Measurements from ENCODE around the gene S100A11. TPM values are rescaled to one million over a fixed set of nuclear protein-coding genes. Genes with fewer than 3 reads are reported as not detected.

The S100A11 gene
- total RNA-seq, 2 donors from 2014 or later: 252 to 355 TPM

GRCh38 chr1:151993084-151993733, 43.6 kb downstream of the S100A11 start:
- Mint-ChIP-seq H3K27me3 (ENCODE audit: low read depth) (no peaks in the 10 kb centered on the region), H3K9me3 (no peaks in the 10 kb centered on the region), H3K36me3 (ENCODE audit: insufficient read depth in 2 of 2) (peaks cover 0 to 4% of the 10 kb centered on the region in 2 donors), H3K4me1 (ENCODE audit: low read depth) (peaks cover 54% of the 10 kb centered on the region), H3K4me3 (peak overlapping the region; percentile 94 to 96), H3K27ac (peak overlapping the region; percentile 79)
- DNase-seq: peak; percentile 46 to 52
- peak; percentile 38 for ATAC-seq (replicated peaks in 1 of 2)

DNA sequence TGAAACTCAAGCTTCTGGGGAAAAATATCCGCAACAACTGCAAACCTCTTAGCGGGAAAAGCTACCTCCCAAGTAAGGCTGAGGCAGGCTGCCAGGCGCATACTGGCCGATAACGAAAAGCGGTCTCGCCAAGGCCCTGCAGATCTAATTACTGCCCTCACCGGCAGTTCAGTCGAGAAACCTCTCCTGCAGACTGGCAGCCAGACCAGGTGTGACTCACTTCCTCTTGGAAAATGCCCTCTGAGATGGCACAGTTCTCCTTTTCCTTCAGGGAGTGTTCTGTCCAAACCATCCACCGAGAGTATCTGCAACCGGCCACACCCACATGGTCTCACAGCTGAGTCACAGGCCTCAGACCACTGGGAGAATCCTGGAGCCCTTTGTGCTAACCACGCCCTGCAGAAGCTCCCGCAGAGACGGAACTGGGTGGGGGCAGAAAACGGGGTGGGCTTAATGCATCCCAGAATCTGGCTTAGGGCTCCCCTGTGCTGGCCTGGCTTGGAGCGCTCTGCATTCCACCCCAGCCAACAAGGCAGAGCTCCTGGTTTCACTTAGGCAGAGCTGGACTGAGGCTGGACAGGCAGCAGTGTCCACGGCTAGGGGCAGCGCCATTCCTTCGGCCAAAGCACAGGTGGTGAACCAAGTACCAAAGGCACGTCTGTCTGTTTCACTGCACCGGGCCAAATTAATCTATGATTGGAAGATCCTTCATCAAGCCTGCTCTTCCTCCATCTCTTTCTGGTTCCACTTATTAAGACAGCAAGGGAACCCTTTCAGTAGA, 44.3 kb downstream of the S100A11 start:
- ATAC-seq (replicated peaks in 1 of 2) (peak in 1 of 2 donors; percentile 13), DNase-seq (peak; percentile 31)
- H3K4me3 Mint-ChIP-seq: peak overlapping the region; percentile 93 to 94
- peaks cover 60% of the 10 kb centered on the region for H3K4me1 Mint-ChIP-seq (ENCODE audit: low read depth)
- H3K27ac Mint-ChIP-seq: peak overlapping the region; percentile 79
- H3K36me3 Mint-ChIP-seq (ENCODE audit: insufficient read depth in 2 of 2): peaks cover 0 to 4% of the 10 kb centered on the region in 2 donors
- no peaks in the 10 kb centered on the region for H3K9me3 Mint-ChIP-seq
- H3K27me3 Mint-ChIP-seq (ENCODE audit: low read depth): no peaks in the 10 kb centered on the region

DNA sequence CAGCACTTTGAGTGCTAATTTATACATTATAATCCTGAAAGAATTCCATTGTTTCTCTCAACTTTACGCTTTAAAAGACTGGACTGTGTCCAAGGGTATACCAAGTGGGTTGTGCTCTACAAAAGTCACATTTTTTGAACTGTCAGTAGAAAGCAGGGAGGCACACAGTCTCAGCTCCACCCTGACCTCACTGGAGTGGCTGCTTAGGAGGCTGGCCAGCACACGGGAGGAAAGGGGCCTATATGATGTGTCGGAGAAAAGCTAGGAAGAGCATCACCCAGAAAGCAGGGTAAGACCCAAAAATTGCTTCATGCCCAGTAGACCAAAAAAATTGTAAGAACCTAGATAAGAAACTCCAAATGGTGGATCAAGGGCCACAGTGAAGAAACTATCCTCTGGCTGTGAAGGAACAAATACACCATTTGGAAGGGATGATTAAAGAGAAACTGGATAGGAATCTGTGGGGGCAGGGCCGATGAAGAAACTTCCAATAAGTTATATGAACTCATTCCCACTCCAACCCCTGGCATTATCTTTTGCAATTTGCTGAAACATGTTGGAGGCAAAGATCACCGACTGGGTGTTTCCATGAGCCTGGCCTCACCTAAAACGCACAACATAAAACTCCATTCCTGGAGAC, 45.0 kb downstream of the S100A11 start:
- DNase-seq (no peak), ATAC-seq (replicated peaks in 1 of 2) (no peak)
- Mint-ChIP-seq H3K9me3 (no peaks in the 10 kb centered on the region), H3K27me3 (ENCODE audit: low read depth) (no peaks in the 10 kb centered on the region), H3K4me1 (ENCODE audit: low read depth) (peaks cover 60% of the 10 kb centered on the region), H3K4me3 (peak overlapping the region; percentile 93 to 94), H3K36me3 (ENCODE audit: insufficient read depth in 2 of 2) (peaks cover 0 to 4% of the 10 kb centered on the region in 2 donors), H3K27ac (peak overlapping the region; percentile 19)

DNA sequence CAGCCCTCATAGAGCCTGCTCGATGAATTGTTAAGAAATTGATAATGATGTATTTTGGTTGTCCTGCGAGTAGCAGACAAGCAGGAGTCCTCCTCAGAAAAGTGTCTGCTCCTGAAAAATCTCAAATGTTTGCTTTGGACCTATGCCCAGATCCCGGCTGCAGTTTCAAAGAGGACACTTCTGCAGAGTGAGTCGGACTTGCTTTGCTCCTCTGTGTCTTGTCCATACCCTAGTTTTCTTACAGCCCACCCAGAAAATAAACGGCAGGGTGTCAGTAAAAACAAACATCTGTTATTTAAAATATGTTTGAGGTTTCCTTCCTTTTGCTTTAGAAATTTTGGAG, 46.0 kb downstream of the S100A11 start:
- peaks cover 0 to 6% of the 10 kb centered on the region in 2 donors for H3K36me3 Mint-ChIP-seq (ENCODE audit: insufficient read depth in 2 of 2)
- peak overlapping the region in 1 of 2 donors; percentile 93 for H3K4me3 Mint-ChIP-seq
- peaks cover 66% of the 10 kb centered on the region for H3K4me1 Mint-ChIP-seq (ENCODE audit: low read depth)
- H3K9me3 Mint-ChIP-seq: no peaks in the 10 kb centered on the region
- no peak for ATAC-seq (replicated peaks in 1 of 2)
- DNase-seq: no peak
- no peaks in the 10 kb centered on the region for H3K27me3 Mint-ChIP-seq (ENCODE audit: low read depth)
- H3K27ac Mint-ChIP-seq: peak overlapping the region; percentile 19

- no peak for ATAC-seq (replicated peaks in 1 of 2)
- no peak for DNase-seq
- H3K9me3 Mint-ChIP-seq: no peaks in the 10 kb centered on the region
- H3K27ac Mint-ChIP-seq: no peak overlapping the region
- peaks cover 70% of the 10 kb centered on the region for H3K4me1 Mint-ChIP-seq (ENCODE audit: low read depth)
- peak overlapping the region; percentile 23 to 93 for H3K4me3 Mint-ChIP-seq
- no peaks in the 10 kb centered on the region for H3K27me3 Mint-ChIP-seq (ENCODE audit: low read depth)
- H3K36me3 Mint-ChIP-seq (ENCODE audit: insufficient read depth in 2 of 2): peaks cover 2 to 6% of the 10 kb centered on the region in 2 donors
Measured at GRCh38 chr1:151990058-151990855, 46.5 kb downstream of the S100A11 start.

DNA sequence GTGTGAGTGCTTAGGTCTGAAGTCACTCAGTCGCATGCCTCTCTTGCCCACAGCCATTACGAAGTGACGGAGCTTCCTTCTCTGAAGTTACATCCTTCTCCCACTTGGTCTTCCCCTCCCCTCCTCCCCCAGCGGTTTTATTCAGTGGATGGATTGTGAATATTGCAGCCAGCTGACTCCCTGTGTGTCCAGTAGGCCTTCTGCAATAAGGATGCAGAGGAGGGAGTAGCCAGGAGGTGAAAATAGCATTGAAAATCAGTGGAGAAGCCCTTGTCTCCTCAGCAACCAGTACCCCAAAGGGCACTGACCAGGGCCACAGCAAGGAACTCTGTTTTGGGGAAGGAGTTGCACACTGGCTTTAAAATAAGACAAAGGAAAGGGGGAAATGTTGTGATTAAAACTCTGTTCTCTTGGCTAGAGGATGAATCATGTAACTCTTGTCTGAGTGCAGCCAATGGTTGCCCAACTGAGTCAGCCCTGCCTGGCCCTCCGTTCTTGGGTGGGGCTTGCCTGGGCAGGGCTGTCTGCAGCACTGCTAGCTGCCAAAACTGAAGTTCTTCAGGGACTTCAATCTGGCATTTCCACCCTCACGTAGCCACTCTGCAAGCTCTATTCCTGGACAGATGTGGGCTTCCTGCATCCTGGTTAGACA, 47.5 kb downstream of the S100A11 start:
- DNase-seq (peak; percentile 66 to 67), ATAC-seq (replicated peaks in 1 of 2) (peak; percentile 61 to 64)
- peaks cover 76% of the 10 kb centered on the region for H3K4me1 Mint-ChIP-seq (ENCODE audit: low read depth)
- H3K4me3 Mint-ChIP-seq: peak overlapping the region; percentile 23 to 93
- H3K27me3 Mint-ChIP-seq (ENCODE audit: low read depth): no peaks in the 10 kb centered on the region
- H3K9me3 Mint-ChIP-seq: no peaks in the 10 kb centered on the region
- peak overlapping the region; percentile 11 for H3K27ac Mint-ChIP-seq
- peaks cover 3 to 6% of the 10 kb centered on the region in 2 donors for H3K36me3 Mint-ChIP-seq (ENCODE audit: insufficient read depth in 2 of 2)

DNA sequence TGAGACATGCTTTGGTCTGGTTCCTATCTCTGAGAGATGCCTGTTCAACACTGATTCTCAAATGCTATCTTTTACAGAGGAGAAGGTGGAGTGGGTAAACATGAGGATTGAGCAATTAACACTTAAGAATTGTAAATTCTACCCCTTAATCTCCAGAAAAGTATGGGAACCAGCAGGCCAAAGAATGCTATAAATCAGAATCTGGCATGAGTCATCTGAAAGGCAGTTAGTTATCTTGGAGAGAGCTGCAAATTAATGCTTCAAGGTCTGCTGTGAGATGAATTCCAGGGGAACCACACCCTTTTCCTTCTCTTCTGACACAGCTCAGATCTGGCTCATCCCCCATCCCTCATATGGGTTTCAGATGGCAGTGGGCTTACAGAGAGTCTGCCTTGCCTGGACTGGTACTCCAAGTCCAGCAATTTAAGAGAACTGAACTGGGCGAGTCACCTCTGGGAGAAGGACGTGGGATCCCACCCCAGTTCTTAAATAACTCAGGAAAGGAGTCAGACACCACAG, 48.3 kb downstream of the S100A11 start:
- DNase-seq (no peak), ATAC-seq (replicated peaks in 1 of 2) (no peak)
- no peak overlapping the region for H3K27ac Mint-ChIP-seq
- no peaks in the 10 kb centered on the region for H3K9me3 Mint-ChIP-seq
- H3K27me3 Mint-ChIP-seq (ENCODE audit: low read depth): no peaks in the 10 kb centered on the region
- peak overlapping the region; percentile 61 to 93 for H3K4me3 Mint-ChIP-seq
- peaks cover 3 to 6% of the 10 kb centered on the region in 2 donors for H3K36me3 Mint-ChIP-seq (ENCODE audit: insufficient read depth in 2 of 2)
- H3K4me1 Mint-ChIP-seq (ENCODE audit: low read depth): peaks cover 84% of the 10 kb centered on the region

DNA sequence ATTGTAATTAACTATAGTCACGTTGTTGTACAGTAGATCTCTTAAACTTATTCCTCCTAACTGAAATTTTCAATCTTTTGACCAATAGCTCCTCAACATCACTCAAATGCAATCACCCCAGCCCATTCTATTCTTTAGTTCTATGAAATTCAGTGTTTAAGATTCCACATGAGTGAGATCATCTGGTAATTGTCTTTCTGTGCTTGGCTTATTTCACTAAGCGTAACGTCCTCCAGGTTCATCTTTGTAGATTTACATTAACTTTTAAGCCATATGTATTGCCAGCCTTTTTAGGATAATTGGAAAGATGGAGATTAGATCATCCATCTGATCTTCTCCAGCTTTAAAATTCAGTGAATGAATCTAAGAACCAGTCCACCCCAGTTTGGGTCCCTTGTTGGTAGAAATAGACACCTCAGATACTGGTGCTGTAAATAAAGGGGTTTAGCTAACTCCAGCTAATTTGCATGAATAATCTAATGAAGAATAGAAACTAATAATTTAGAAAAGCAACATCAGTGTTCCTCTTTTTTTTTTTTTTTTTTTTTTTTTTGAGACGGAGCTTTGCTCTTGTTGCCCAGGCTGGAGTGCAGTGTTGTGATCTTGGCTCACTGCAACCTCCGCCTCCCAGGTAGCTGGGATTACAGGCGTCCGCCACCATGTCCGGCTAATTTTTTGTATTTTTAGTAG, 50.2 kb downstream of the S100A11 start:
- peaks cover 5 to 13% of the 10 kb centered on the region in 2 donors for H3K36me3 Mint-ChIP-seq (ENCODE audit: insufficient read depth in 2 of 2)
- no peaks in the 10 kb centered on the region for H3K27me3 Mint-ChIP-seq (ENCODE audit: low read depth)
- H3K9me3 Mint-ChIP-seq: no peaks in the 10 kb centered on the region
- H3K27ac Mint-ChIP-seq: no peak overlapping the region
- ATAC-seq (replicated peaks in 1 of 2): no peak
- H3K4me1 Mint-ChIP-seq (ENCODE audit: low read depth): peaks cover 80% of the 10 kb centered on the region
- H3K4me3 Mint-ChIP-seq: no peak overlapping the region
- no peak for DNase-seq

DNA sequence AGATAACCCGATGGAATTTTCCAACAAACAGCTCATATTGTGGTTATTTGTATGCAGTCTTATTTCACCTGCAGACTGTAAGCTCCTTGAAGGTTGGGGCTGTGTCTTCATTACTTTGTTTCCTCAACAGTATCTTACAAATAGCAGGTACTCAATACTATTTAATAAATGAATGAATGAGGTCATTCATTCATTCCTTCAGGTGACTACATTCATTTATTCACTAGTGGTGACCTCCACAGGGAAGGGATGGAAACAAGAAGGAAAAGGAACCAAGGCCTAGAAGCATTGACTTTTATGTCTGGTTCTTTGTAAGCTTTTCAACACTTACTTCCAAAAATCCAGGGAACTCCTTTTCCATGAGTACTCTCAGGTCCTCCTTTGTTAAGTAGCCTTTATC, 51.0 kb downstream of the S100A11 start:
- H3K9me3 Mint-ChIP-seq: no peaks in the 10 kb centered on the region
- peak overlapping the region in 1 of 2 donors; percentile 77 for H3K4me3 Mint-ChIP-seq
- H3K27ac Mint-ChIP-seq: no peak overlapping the region
- H3K4me1 Mint-ChIP-seq (ENCODE audit: low read depth): peaks cover 72% of the 10 kb centered on the region
- no peaks in the 10 kb centered on the region for H3K27me3 Mint-ChIP-seq (ENCODE audit: low read depth)
- ATAC-seq (replicated peaks in 1 of 2) (no peak), DNase-seq (no peak)
- H3K36me3 Mint-ChIP-seq (ENCODE audit: insufficient read depth in 2 of 2): peaks cover 5 to 18% of the 10 kb centered on the region in 2 donors

DNA sequence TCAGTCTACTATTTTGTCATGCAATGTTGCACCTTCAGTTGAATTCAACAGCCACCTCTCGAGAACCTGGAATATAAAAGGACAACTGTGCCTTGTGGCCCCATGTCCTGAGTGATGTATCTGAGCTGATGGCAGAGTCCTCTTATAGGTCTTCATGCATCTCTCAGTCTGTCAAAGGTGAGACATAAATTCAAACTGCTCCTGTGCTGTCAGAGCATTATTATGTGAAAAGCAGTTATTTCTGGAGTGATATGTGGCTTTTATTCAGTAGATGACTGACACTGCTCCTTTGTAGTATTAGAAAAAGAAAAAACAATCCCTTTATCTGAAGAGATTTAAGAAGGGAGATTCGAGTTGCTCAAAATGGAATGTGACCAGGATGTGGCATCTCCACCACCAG, 51.5 kb downstream of the S100A11 start:
- Mint-ChIP-seq H3K4me3 (peak overlapping the region; percentile 54 to 77), H3K27me3 (ENCODE audit: low read depth) (no peaks in the 10 kb centered on the region), H3K36me3 (ENCODE audit: insufficient read depth in 2 of 2) (peaks cover 8 to 19% of the 10 kb centered on the region in 2 donors), H3K27ac (no peak overlapping the region), H3K9me3 (no peaks in the 10 kb centered on the region), H3K4me1 (ENCODE audit: low read depth) (peaks cover 68% of the 10 kb centered on the region)
- DNase-seq (no peak), ATAC-seq (replicated peaks in 1 of 2) (no peak)

- H3K4me3 Mint-ChIP-seq: peak overlapping the region; percentile 54 to 77
- peaks cover 8 to 19% of the 10 kb centered on the region in 2 donors for H3K36me3 Mint-ChIP-seq (ENCODE audit: insufficient read depth in 2 of 2)
- H3K4me1 Mint-ChIP-seq (ENCODE audit: low read depth): peaks cover 59% of the 10 kb centered on the region
- DNase-seq: peak; percentile 55 to 60
- no peaks in the 10 kb centered on the region for H3K9me3 Mint-ChIP-seq
- H3K27ac Mint-ChIP-seq: peak overlapping the region; percentile 21
- no peaks in the 10 kb centered on the region for H3K27me3 Mint-ChIP-seq (ENCODE audit: low read depth)
- ATAC-seq (replicated peaks in 1 of 2): peak; percentile 94 to 95
Measured at GRCh38 chr1:151984313-151984956, 52.4 kb downstream of the S100A11 start.
